ENCODE results near the gene NAB1. TPM values are rescaled to one million over a fixed set of nuclear protein-coding genes. Genes with fewer than 3 reads are reported as not detected.

Gene NAB1
- total RNA-seq, 1 donor, result 54.8 TPM

DNA sequence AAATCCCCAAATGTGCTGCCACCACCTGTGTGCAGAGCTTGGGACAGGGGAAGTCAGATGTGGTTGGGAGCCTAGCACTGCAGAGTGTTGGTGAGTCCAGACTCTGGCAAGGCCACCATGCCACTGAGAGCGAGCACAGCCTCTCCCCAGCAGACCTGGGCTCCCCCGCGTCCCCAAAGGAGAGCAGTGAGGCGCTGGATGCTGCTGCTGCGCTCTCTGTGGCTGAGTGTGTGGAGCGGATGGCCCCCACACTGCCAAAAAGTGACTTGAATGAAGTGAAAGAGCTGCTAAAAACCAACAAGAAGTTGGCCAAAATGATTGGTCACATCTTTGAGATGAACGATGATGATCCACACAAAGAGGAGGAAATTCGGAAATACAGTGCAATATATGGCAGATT is 10.7 kb downstream of the NAB1 start:
- no peak overlapping the region for H3K4me3 ChIP-seq (ENCODE audit: low read depth, low read length)
- TF ChIP-seq, protein P1, sequence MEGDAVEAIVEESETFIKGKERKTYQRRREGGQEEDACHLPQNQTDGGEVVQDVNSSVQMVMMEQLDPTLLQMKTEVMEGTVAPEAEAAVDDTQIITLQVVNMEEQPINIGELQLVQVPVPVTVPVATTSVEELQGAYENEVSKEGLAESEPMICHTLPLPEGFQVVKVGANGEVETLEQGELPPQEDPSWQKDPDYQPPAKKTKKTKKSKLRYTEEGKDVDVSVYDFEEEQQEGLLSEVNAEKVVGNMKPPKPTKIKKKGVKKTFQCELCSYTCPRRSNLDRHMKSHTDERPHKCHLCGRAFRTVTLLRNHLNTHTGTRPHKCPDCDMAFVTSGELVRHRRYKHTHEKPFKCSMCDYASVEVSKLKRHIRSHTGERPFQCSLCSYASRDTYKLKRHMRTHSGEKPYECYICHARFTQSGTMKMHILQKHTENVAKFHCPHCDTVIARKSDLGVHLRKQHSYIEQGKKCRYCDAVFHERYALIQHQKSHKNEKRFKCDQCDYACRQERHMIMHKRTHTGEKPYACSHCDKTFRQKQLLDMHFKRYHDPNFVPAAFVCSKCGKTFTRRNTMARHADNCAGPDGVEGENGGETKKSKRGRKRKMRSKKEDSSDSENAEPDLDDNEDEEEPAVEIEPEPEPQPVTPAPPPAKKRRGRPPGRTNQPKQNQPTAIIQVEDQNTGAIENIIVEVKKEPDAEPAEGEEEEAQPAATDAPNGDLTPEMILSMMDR (IDR thresholded peaks at IDR 0.05; ENCODE audit: insufficient read depth, low read depth, low read length), result no peak
- DNase-seq (ENCODE audit: low read depth), result no peak

DNA sequence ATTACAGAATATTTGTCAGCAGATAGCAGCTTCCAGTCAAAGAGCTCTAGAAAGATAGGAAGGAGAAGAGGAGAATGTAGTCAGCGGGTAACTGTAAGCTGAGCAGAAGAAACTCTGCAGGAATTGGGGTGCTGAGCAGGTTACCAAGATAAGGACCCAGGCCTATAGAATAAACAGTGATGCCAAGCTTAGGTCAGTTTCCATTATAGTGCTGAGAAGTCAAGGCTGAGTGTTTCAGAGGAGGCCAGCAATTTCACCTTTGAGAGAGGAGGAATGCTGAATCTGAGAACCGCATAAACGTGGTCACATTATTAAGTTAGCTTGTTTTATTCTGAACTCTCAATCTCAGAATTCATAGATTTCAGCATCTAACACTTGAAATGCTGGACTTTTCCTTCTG is 13.9 kb downstream of the NAB1 start:
- DNase-seq (ENCODE audit: low read depth), result no peak
- TF ChIP-seq, protein P1 (IDR thresholded peaks at IDR 0.05; ENCODE audit: insufficient read depth, low read depth, low read length), result no peak
- no peak overlapping the region for H3K4me3 ChIP-seq (ENCODE audit: low read depth, low read length)

DNA sequence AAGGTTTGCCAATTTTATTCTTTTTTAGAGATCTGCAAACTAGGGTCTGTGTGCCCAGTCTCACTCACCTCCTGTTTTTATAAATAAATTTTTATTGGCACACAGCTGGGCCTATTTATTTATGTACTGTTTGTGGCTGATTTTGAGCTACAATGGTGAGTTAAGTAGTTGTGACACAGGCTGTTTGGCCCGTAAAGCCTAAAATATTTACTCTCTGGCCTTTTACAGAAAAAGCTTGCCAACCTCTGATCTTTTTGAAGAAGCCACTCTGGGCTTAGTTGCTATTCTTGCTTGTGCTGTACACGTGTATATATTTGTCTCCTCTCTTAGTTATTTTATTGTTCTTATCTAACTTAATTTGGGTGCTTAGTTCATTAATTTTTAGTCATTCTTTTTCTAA is 14.5 kb downstream of the NAB1 start:
- peak; percentile 41 for DNase-seq (ENCODE audit: low read depth)
- H3K4me3 ChIP-seq (ENCODE audit: low read depth, low read length), result no peak overlapping the region
- TF ChIP-seq, protein P1 (IDR thresholded peaks at IDR 0.05; ENCODE audit: insufficient read depth, low read depth, low read length), result no peak

DNA sequence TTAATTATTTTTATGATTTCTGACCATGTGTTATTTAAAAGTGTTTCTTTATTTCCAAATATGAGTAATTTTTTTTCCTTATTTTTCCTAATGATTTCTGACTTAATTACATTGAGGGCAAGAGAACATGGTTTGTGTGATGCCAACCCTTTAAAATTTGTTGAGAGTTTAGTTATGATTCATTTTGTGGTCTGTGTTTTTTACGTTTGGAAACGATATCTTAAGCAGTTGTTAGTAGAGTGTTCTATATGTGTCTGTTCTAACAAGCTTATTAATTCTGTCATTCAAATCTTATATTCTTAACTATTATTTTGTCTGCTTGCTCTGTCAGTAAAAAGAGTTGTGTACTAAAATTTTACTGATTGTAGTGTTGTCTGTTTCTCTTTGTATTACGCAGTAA is 15.0 kb downstream of the NAB1 start:
- DNase-seq (ENCODE audit: low read depth), result no peak
- TF ChIP-seq, protein P1 (IDR thresholded peaks at IDR 0.05; ENCODE audit: insufficient read depth, low read depth, low read length), result no peak
- no peak overlapping the region for H3K4me3 ChIP-seq (ENCODE audit: low read depth, low read length)

DNA sequence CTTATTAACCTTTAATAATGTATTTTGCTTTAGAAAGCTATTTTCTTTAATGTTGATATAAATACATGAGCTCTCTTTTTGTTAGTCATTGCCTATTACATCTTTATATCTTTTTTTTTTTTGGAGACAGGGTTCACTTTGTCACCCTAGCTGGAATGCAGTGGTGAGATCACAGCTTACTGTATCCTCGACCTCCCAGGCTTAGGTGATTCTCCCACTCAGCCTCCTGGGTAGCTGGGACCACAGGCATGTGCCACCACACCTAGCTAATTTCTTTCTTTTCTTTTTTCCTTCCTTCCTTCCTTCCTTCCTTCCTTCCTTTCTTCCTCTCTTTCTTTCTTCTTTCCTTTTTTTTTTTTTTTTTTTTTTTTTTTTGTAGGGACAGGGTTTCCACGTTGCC is 15.4 kb downstream of the NAB1 start:
- TF ChIP-seq, protein P1 (IDR thresholded peaks at IDR 0.05; ENCODE audit: insufficient read depth, low read depth, low read length), result no peak
- no peak for DNase-seq (ENCODE audit: low read depth)
- no peak overlapping the region for H3K4me3 ChIP-seq (ENCODE audit: low read depth, low read length)

DNA sequence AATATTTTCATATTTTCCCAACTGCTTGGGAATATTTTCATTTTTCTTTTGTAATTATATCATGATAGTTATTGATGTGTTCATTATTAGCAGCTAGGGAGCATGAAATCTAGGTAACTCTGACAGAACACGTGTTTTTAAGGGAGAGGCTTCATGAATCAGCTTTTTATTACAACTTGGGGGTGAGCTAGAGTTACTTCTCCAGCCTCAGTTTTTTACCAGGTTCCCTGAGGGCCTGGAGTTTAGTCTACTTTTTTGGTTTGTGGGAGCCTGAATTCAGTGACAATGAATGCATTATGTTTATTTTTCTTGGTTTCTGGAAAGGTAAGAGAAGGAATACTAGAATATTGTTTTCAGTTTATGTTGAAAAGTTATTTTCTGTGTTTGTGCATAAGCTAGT is 18.0 kb downstream of the NAB1 start:
- H3K4me3 ChIP-seq (ENCODE audit: low read depth, low read length), result no peak overlapping the region
- TF ChIP-seq, protein P1 (IDR thresholded peaks at IDR 0.05; ENCODE audit: insufficient read depth, low read depth, low read length), result no peak
- no peak for DNase-seq (ENCODE audit: low read depth)

DNA sequence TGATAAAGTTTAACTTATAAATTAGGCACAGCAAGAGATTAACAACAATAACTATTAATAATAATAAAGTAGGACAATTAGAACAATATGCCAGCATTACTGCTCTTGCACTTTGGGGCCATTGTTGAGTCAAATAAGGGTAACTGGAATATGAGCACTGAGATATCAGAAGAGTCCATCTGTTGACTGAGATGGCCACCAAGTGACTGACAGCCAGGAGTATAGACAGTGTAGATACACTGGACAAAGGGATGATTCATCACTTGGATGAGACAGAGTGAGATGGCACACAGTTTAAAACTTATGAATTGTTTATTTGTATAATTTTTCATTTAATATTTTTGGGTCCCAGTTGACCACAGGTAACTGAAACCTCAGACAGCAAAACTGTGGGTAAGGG is 20.0 kb downstream of the NAB1 start:
- TF ChIP-seq, protein P1 (IDR thresholded peaks at IDR 0.05; ENCODE audit: insufficient read depth, low read depth, low read length), result no peak
- no peak for DNase-seq (ENCODE audit: low read depth)
- H3K4me3 ChIP-seq (ENCODE audit: low read depth, low read length), result no peak overlapping the region

Measured in fibroblast of villous mesenchyme (primary cell).